ENCODE data around the gene MBNL2. TPM values are rescaled to one million over a fixed set of nuclear protein-coding genes. Genes with fewer than 3 reads are reported as not detected.
A peak's percentile ranks its signal among the peaks of the same experiment; 100 is the strongest.

The MBNL2 gene
- total RNA-seq, 1 donor from 2014 or later, result 12.4 TPM

DNA sequence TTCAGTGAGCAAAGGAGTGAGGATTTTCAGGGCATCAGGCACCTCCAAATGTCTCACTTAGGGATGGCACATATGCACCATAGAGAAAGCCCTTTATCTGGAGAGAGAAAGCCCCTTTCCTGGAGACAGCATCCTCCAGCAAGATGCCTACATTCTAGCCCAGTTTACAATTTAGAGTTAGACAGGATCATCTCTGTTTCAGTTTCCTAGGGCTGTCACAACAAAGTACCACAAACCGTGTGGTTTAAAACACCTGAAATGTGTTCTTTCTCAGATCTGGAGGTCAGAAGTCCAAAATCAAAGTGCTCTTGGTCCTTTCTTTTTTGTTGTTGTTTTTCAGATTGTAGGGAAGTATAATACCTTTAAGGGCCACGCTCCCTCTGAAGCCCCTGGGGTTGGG lies 61.8 kb downstream of the MBNL2 start:
- Mint-ChIP-seq H3K36me3 (ENCODE audit: unreplicated experiment) (no peaks in the 10 kb centered on the region), H3K4me3 (ENCODE audit: unreplicated experiment) (no peak overlapping the region), H3K27me3 (ENCODE audit: unreplicated experiment) (no peaks in the 10 kb centered on the region), H3K27ac (ENCODE audit: unreplicated experiment) (no peak overlapping the region), H3K4me1 (ENCODE audit: low read depth, unreplicated experiment) (peaks cover 36% of the 10 kb centered on the region), H3K9me3 (ENCODE audit: unreplicated experiment) (peaks cover 6% of the 10 kb centered on the region)
- no peak for DNase-seq
- TF ChIP-seq CTCF (IDR thresholded peaks at IDR 0.05; ENCODE audit: partially characterized antibody, unreplicated experiment), result no peak

- H3K36me3 Mint-ChIP-seq (ENCODE audit: unreplicated experiment), result no peaks in the 10 kb centered on the region
- no peak overlapping the region for H3K27ac Mint-ChIP-seq (ENCODE audit: unreplicated experiment)
- H3K9me3 Mint-ChIP-seq (ENCODE audit: unreplicated experiment), result peaks cover 6% of the 10 kb centered on the region
- no peak for DNase-seq
- H3K4me3 Mint-ChIP-seq (ENCODE audit: unreplicated experiment), result no peak overlapping the region
- H3K4me1 Mint-ChIP-seq (ENCODE audit: low read depth, unreplicated experiment), result peaks cover 36% of the 10 kb centered on the region
- H3K27me3 Mint-ChIP-seq (ENCODE audit: unreplicated experiment), result no peaks in the 10 kb centered on the region
- no peak for TF ChIP-seq CTCF (IDR thresholded peaks at IDR 0.05; ENCODE audit: partially characterized antibody, unreplicated experiment)
Measured at GRCh38 chr13:97284558-97284957, 62.4 kb downstream of the MBNL2 start.

DNA sequence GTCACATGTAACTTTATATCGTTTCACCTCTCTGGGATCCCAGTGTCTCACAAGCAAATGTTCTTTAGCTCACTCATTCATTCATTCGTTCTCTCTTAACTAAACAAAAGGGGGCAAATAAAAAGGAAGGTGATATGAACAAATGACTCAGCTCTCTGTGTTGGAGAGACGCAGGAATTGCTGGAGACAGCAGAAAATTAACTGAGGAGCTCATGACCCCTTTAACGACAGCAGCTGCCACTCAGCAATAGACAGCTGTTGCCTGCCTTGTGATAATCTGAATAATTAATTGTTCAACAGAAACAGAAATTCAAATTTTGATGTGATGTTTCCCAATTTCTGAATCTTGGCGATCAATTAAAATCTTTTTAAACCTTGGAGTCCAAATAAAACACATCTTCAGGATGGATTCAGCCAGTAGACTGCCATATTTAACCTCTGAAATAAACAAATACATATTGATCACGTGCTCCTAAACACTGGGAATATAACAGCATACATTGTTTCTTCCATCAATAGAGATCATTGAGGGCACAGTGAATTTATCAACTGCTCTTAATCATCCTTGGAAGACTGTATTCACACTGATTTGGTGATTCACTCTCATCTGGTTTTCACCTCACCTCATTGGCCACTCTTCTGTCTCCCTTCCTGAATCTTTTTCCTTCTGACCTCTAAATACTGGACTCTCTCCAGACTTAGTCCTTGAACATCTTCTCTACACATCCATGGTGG lies 63.3 kb downstream of the MBNL2 start:
- peak overlapping the region; percentile 13 for H3K4me3 Mint-ChIP-seq (ENCODE audit: unreplicated experiment)
- TF ChIP-seq CTCF (IDR thresholded peaks at IDR 0.05; ENCODE audit: partially characterized antibody, unreplicated experiment), result no peak
- no peaks in the 10 kb centered on the region for H3K27me3 Mint-ChIP-seq (ENCODE audit: unreplicated experiment)
- H3K36me3 Mint-ChIP-seq (ENCODE audit: unreplicated experiment), result no peaks in the 10 kb centered on the region
- peak overlapping the region; percentile 60 for H3K27ac Mint-ChIP-seq (ENCODE audit: unreplicated experiment)
- H3K9me3 Mint-ChIP-seq (ENCODE audit: unreplicated experiment), result peaks cover 6% of the 10 kb centered on the region
- peaks cover 32% of the 10 kb centered on the region for H3K4me1 Mint-ChIP-seq (ENCODE audit: low read depth, unreplicated experiment)
- no peak for DNase-seq

GRCh38 chr13:97286317-97287046 lies 64.3 kb downstream of the MBNL2 start:
- H3K27me3 Mint-ChIP-seq (ENCODE audit: unreplicated experiment), result no peaks in the 10 kb centered on the region
- H3K27ac Mint-ChIP-seq (ENCODE audit: unreplicated experiment), result peak overlapping the region; percentile 60
- H3K9me3 Mint-ChIP-seq (ENCODE audit: unreplicated experiment), result peaks cover 9% of the 10 kb centered on the region
- no peak for DNase-seq
- no peak for TF ChIP-seq CTCF (IDR thresholded peaks at IDR 0.05; ENCODE audit: partially characterized antibody, unreplicated experiment)
- peaks cover 30% of the 10 kb centered on the region for H3K4me1 Mint-ChIP-seq (ENCODE audit: low read depth, unreplicated experiment)
- H3K36me3 Mint-ChIP-seq (ENCODE audit: unreplicated experiment), result peaks cover 5% of the 10 kb centered on the region
- no peak overlapping the region for H3K4me3 Mint-ChIP-seq (ENCODE audit: unreplicated experiment)

DNA sequence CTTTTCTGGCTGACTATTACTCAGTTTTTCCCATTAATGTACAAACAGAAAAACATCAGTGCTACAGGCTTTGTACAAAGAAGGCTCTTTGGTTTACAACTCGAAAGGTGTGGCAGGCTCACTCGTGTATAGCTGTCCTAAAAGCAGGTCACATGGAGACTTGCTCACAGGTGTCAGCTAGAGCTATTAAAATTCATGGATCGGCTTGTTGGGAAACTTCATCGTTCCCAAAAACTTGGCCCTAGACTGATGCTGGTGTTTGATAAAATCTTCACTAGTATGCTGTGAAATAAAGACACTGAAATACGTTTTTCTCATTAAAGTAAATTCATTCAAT lies 64.9 kb downstream of the MBNL2 start:
- no peak for TF ChIP-seq CTCF (IDR thresholded peaks at IDR 0.05; ENCODE audit: partially characterized antibody, unreplicated experiment)
- H3K4me1 Mint-ChIP-seq (ENCODE audit: low read depth, unreplicated experiment), result peaks cover 30% of the 10 kb centered on the region
- no peak overlapping the region for H3K4me3 Mint-ChIP-seq (ENCODE audit: unreplicated experiment)
- no peak overlapping the region for H3K27ac Mint-ChIP-seq (ENCODE audit: unreplicated experiment)
- H3K36me3 Mint-ChIP-seq (ENCODE audit: unreplicated experiment), result peaks cover 5% of the 10 kb centered on the region
- DNase-seq, result no peak
- no peaks in the 10 kb centered on the region for H3K27me3 Mint-ChIP-seq (ENCODE audit: unreplicated experiment)
- H3K9me3 Mint-ChIP-seq (ENCODE audit: unreplicated experiment), result peaks cover 9% of the 10 kb centered on the region
